Esophagus muscularis mucosa (tissue), 4 donors: Measurements from ENCODE around the gene PHACTR4.
"Not testable (repeated sequence)": the region's sequence is repeated elsewhere in the genome, so short reads cannot be mapped to it uniquely, and the experiment has no call there.

ENCODE experiments used
- CTCF ChIP-seq, 3 experiments: fragments of 200-600 bp in 2 of 3; fragments of 450-650 bp in 1 of 3; sonication (generic) in 2 of 3; IDR thresholded peaks; one replicate each; pipeline ENCODE4 v1.5.1; 2017 to 2019; ENCODE audit warnings: antibody characterized with exemption in 3 of 3, mild to moderate bottlenecking in 2 of 3, moderate library complexity in 1 of 3
- EP300 ChIP-seq: sonication (generic); formaldehyde crosslinking; IDR thresholded peaks from one replicate; pipeline ENCODE4 v1.6.1; 2017; ENCODE audit warnings: antibody characterized with exemption
- POLR2AphosphoS5 ChIP-seq, 2 donors: sonication (generic); formaldehyde crosslinking; IDR thresholded peaks; one replicate each; pipeline ENCODE4 v1.6.1; 2017; ENCODE audit warnings: antibody characterized with exemption in 2 of 2

- not testable (repeated sequence) for TF ChIP-seq CTCF (IDR thresholded peaks at IDR 0.05); POLR2AphosphoS5 (IDR thresholded peaks at IDR 0.05); EP300
Measured at GRCh38 chr1:28448094-28448611, 78.6 kb downstream of the PHACTR4 start.
